ENCODE results near the gene POGZ. TPM values are rescaled to one million over a fixed set of nuclear protein-coding genes. Genes with fewer than 3 reads are reported as not detected.

POGZ gene
- total and polyA plus RNA-seq, 2 of the 13 experiments (the other 11 are each of a cell fraction or from before 2014, with no cell fraction given) = 15.3 to 45.6 TPM

GRCh38 chr1:151416231-151416630, 43.1 kb downstream of the POGZ start:
- Histone ChIP-seq H3K9me3 (ENCODE audit: low read length) (no peaks in the 10 kb centered on the region), H3K4me1 (ENCODE audit: insufficient read depth, low read length) (no peaks in the 10 kb centered on the region), H3K4me3 (replicated peaks in 1 of 3; ENCODE audit: insufficient read depth in 1 of 3, low read depth in 2 of 3, low read length in 3 of 3) (no peak overlapping the region), H3K79me2 (ENCODE audit: insufficient read depth, low read length) (no peaks in the 10 kb centered on the region), H3K4me2 (ENCODE audit: low read depth, low read length) (no peak overlapping the region), H3K36me3 (replicated peaks in 1 of 2; ENCODE audit: control insufficient read depth in 1 of 2, insufficient read depth in 2 of 2, low read length in 2 of 2) (peaks cover 9 to 37% of the 10 kb centered on the region in 2 experiments), H3K9ac (ENCODE audit: insufficient read depth, low read depth, low read length) (no peak overlapping the region), H4K20me1 (ENCODE audit: insufficient read depth, low read length) (no peaks in the 10 kb centered on the region), H2AFZ (ENCODE audit: low read length) (no peak overlapping the region), H3K27ac (ENCODE audit: extremely low read length, insufficient read depth, low read length) (no peak overlapping the region), H3K27me3 (ENCODE audit: control insufficient read depth in 1 of 2, insufficient read depth in 2 of 2, low read length in 2 of 2) (no peaks in the 10 kb centered on the region)
- TF ChIP-seq TEAD3 (CRISPR knock-in tag; optimal IDR thresholded peaks at IDR 0.05; ENCODE audit: borderline replicate concordance) (peak; percentile 32), MBD4 (IDR thresholded peaks at IDR 0.05; ENCODE audit: borderline replicate concordance, low read length) (no peak), CEBPB (IDR thresholded peaks at IDR 0.05; ENCODE audit: borderline replicate concordance, low read depth, low read length) (peak; percentile 80), CEBPG (CRISPR knock-in tag; IDR thresholded peaks at IDR 0.05) (peak; percentile 71)
- ATAC-seq (no peak), DNase-seq (ENCODE audit: low spot score) (no peak), FAIRE-seq (no peak)
- ChIA-PET CTCF (ENCODE audit: low intra/inter-chr PET ratio, low total read pairs) (no interaction called here), POLR2A (interaction anchor here (1.2 kb wide), 1 partner anchor 125 kb away, joined by 3 read pairs; no protein-coding TSS in a partner anchor)
- 100% methylated on average over 4 of the region's 4 CpGs for WGBS (ENCODE audit: low lambda C conversion rate)
- in situ Hi-C loops (cut with HindIII; ENCODE audit: extremely low pct_ligation_motif_present, low pct_unique_long_range_greater_than_20kb) (no loop called here), intact Hi-C loops (cut with micrococcal nuclease; ENCODE audit: unreplicated experiment) (no loop called here)
- BruUV-seq (replicated peaks) = no TSS peak

GRCh38 chr1:151411884-151412283, 47.4 kb downstream of the POGZ start:
- intact Hi-C loops (cut with micrococcal nuclease; ENCODE audit: unreplicated experiment) (no loop called here), in situ Hi-C loops (cut with HindIII; ENCODE audit: extremely low pct_ligation_motif_present, low pct_unique_long_range_greater_than_20kb) (no loop called here)
- CTCF ChIA-PET (ENCODE audit: low intra/inter-chr PET ratio, low total read pairs) = no interaction called here
- Histone ChIP-seq H4K20me1 (ENCODE audit: insufficient read depth, low read length) (no peaks in the 10 kb centered on the region), H3K9ac (ENCODE audit: insufficient read depth, low read depth, low read length) (no peak overlapping the region), H3K27ac (ENCODE audit: extremely low read length, insufficient read depth, low read length) (no peak overlapping the region), H3K9me3 (ENCODE audit: low read length) (no peaks in the 10 kb centered on the region), H3K27me3 (ENCODE audit: control insufficient read depth in 1 of 2, insufficient read depth in 2 of 2, low read length in 2 of 2) (no peaks in the 10 kb centered on the region), H2AFZ (ENCODE audit: low read length) (no peak overlapping the region), H3K4me1 (ENCODE audit: insufficient read depth, low read length) (no peaks in the 10 kb centered on the region), H3K4me3 (replicated peaks in 1 of 3; ENCODE audit: insufficient read depth in 1 of 3, low read depth in 2 of 3, low read length in 3 of 3) (no peak overlapping the region), H3K4me2 (ENCODE audit: low read depth, low read length) (no peak overlapping the region), H3K36me3 (replicated peaks in 1 of 2; ENCODE audit: control insufficient read depth in 1 of 2, insufficient read depth in 2 of 2, low read length in 2 of 2) (peaks cover 20 to 75% of the 10 kb centered on the region in 2 experiments), H3K79me2 (ENCODE audit: insufficient read depth, low read length) (no peaks in the 10 kb centered on the region)
- DNase-seq (ENCODE audit: low spot score) (no peak), ATAC-seq (no peak), FAIRE-seq (no peak)
- BruUV-seq (replicated peaks) = no TSS peak
- no peak for TF ChIP-seq SIN3A (IDR thresholded peaks at IDR 0.05; ENCODE audit: borderline replicate concordance, low read depth, low read length)
- no peak for TF ChIP-seq POGZ (CRISPR knock-in tag; IDR thresholded peaks at IDR 0.05)
- no peak for TF ChIP-seq ZNF382 (CRISPR knock-in tag; IDR thresholded peaks at IDR 0.05; ENCODE audit: borderline replicate concordance)
- TF ChIP-seq SMAD3 (CRISPR knock-in tag; IDR thresholded peaks at IDR 0.05) = no peak
- TF ChIP-seq ZBTB43 (CRISPR knock-in tag; conservative IDR thresholded peaks at IDR 0.05) = no peak
- no peak for TF ChIP-seq ZNF10 (CRISPR knock-in tag; IDR thresholded peaks at IDR 0.05; ENCODE audit: borderline replicate concordance, low read depth)
- whole genome bisulfite sequencing (ENCODE audit: low lambda C conversion rate) = 98% methylated on average over 2 of the region's 2 CpGs
- POLR2A ChIA-PET = no interaction called here

Data from HepG2 (cell line).